ENCODE measurements around the gene PTGFR. TPM values are rescaled to one million over a fixed set of nuclear protein-coding genes. Genes with fewer than 3 reads are reported as not detected.

The PTGFR gene, protein sequence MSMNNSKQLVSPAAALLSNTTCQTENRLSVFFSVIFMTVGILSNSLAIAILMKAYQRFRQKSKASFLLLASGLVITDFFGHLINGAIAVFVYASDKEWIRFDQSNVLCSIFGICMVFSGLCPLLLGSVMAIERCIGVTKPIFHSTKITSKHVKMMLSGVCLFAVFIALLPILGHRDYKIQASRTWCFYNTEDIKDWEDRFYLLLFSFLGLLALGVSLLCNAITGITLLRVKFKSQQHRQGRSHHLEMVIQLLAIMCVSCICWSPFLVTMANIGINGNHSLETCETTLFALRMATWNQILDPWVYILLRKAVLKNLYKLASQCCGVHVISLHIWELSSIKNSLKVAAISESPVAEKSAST
- total RNA-seq (not detected), polyA plus RNA-seq (not detected)

DNA sequence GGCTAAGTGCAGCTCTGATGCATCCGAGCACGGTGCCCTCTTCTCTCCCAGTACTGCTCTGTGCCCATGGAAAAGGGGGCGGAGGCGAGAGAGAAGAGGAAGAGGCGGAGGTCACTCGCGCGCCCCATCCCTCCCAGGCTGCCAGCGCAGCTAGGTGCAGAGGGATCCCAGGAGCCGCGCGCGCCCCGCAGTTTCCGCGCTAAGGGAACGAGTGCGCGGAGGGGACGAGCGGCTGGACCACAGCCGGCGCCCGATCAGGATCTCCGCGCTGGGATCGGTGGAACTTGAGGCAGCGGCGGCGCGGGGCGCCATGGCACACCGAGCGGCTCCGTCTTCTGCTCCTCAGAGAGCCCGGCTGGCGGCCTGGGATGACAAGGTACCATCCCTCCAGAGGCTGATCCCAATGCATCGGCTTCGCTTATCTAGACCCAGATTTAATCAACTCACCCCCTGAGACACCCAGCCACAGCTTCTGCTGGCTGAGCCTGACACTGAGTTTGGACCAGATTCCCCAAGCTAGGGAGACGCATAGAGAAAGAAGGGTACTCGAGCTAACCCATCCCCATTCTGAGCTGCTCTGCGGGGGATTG lies at the start of gene PTGFR:
TSS of gene PTGFR (plus strand) at position 114 of the 590 bp plus-strand sequence. CDS start 1,770 bp downstream, outside the sequence.
- H3K27me3 ChIP-seq (ENCODE audit: insufficient read depth, low read length): no peaks in the 10 kb centered on the region
- intact Hi-C loops (cut with micrococcal nuclease): no loop called here
- peak within 1 kb of the TSS in 2 of 8 donors; percentile 28 to 46 for H3K4me3 Mint-ChIP-seq
- no peaks in the 10 kb centered on the region for H3K4me1 ChIP-seq (ENCODE audit: insufficient read depth, low read length)
- H3K4me3 ChIP-seq (ENCODE audit: low read length in 2 of 2): no peak within 1 kb of the TSS
- no peaks in the 10 kb centered on the region for H3K9me3 ChIP-seq (ENCODE audit: control insufficient read depth in 1 of 2, low read length in 2 of 2)
- H3K36me3 Mint-ChIP-seq: no peaks in the 10 kb centered on the region
- peaks cover 0 to 11% (median 3%) of the 10 kb centered on the region in 8 donors for H3K9me3 Mint-ChIP-seq
- peaks cover 0 to 4% (median 2%) of the 10 kb centered on the region in 4 donors for H3K4me1 Mint-ChIP-seq
- CTCF ChIA-PET (ENCODE audit: partially characterized antibody): no interaction called here
- no peaks in the 10 kb centered on the region for H3K36me3 ChIP-seq (ENCODE audit: insufficient read depth, low read length)
- H3K27ac ChIP-seq (ENCODE audit: low read depth, low read length): no peak within 1 kb of the TSS
- DNase-seq: no peak
- H3K27me3 Mint-ChIP-seq: peaks cover 16 to 21% of the 10 kb centered on the region in 2 donors
- POLR2A ChIA-PET (ENCODE audit: partially characterized antibody): no interaction called here
- no peak within 1 kb of the TSS for H3K27ac Mint-ChIP-seq

DNA sequence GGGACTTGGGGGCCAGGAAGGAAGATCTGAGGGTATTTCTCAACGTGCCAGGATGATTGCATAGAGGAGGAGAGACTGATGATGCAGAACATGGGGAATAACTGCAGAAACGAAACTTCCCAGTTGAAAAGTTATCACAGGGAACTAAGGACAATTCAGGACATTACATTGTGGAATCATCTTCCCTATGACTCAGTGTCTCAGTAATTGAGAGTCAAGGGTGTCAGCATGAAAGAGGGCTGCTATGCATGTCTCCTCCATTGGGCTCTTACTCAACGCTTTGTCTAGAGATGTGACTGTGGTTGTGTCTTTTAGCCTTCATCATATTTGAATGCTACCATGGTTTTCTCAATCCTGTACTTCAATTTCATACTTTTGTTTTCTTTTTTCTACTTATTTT lies 48.9 kb upstream of the PTGFR start:
- Histone ChIP-seq H3K36me3 (ENCODE audit: insufficient read depth, low read length) (no peaks in the 10 kb centered on the region), H3K4me1 (ENCODE audit: insufficient read depth, low read length) (no peaks in the 10 kb centered on the region), H3K27me3 (ENCODE audit: insufficient read depth, low read length) (no peaks in the 10 kb centered on the region), H3K27ac (ENCODE audit: low read depth, low read length) (no peak overlapping the region), H3K4me3 (ENCODE audit: low read length in 2 of 2) (no peak overlapping the region), H3K9me3 (ENCODE audit: control insufficient read depth in 1 of 2, low read length in 2 of 2) (no peaks in the 10 kb centered on the region)
- no peaks in the 10 kb centered on the region for H3K36me3 Mint-ChIP-seq
- H3K27ac Mint-ChIP-seq: no peak overlapping the region
- intact Hi-C loops (cut with micrococcal nuclease): no loop called here
- H3K4me3 Mint-ChIP-seq: no peak overlapping the region
- no peak for DNase-seq
- no peaks in the 10 kb centered on the region for H3K4me1 Mint-ChIP-seq
- ChIA-PET CTCF (ENCODE audit: partially characterized antibody) (no interaction called here), POLR2A (ENCODE audit: partially characterized antibody) (no interaction called here)
- H3K27me3 Mint-ChIP-seq: peaks cover 0 to 3% of the 10 kb centered on the region in 2 donors
- H3K9me3 Mint-ChIP-seq: peaks cover 0 to 5% (median 0%) of the 10 kb centered on the region in 8 donors

DNA sequence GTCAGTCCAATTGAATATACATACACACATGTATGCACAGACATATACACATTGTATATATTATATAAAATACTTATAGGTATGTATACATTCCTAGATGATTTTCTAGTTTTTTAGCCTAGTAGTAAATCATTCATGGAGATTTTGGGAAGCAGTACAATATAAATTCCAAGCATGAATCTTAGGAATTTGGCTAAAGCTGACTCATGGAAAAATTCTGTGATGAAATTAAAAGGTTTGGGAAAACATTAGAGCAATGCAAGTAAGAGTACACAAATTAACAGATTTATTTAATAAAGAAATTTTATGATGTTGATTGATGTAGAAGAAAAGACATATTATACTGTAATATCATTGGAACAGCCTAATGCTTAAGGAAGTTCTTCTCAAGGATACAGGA lies 43.7 kb upstream of the PTGFR start:
- CTCF ChIA-PET (ENCODE audit: partially characterized antibody): no interaction called here
- H3K9me3 Mint-ChIP-seq: peaks cover 0 to 2% (median 0%) of the 10 kb centered on the region in 8 donors
- no peak overlapping the region for H3K4me3 Mint-ChIP-seq
- H3K4me1 ChIP-seq (ENCODE audit: insufficient read depth, low read length): no peaks in the 10 kb centered on the region
- POLR2A ChIA-PET (ENCODE audit: partially characterized antibody): no interaction called here
- H3K9me3 ChIP-seq (ENCODE audit: control insufficient read depth in 1 of 2, low read length in 2 of 2): no peaks in the 10 kb centered on the region
- H3K36me3 ChIP-seq (ENCODE audit: insufficient read depth, low read length): no peaks in the 10 kb centered on the region
- intact Hi-C loops (cut with micrococcal nuclease): no loop called here
- H3K27me3 ChIP-seq (ENCODE audit: insufficient read depth, low read length): no peaks in the 10 kb centered on the region
- DNase-seq: no peak
- no peak overlapping the region for H3K4me3 ChIP-seq (ENCODE audit: low read length in 2 of 2)
- H3K36me3 Mint-ChIP-seq: no peaks in the 10 kb centered on the region
- no peak overlapping the region for H3K27ac ChIP-seq (ENCODE audit: low read depth, low read length)
- no peaks in the 10 kb centered on the region for H3K4me1 Mint-ChIP-seq
- no peak overlapping the region for H3K27ac Mint-ChIP-seq
- no peaks in the 10 kb centered on the region for H3K27me3 Mint-ChIP-seq

DNA sequence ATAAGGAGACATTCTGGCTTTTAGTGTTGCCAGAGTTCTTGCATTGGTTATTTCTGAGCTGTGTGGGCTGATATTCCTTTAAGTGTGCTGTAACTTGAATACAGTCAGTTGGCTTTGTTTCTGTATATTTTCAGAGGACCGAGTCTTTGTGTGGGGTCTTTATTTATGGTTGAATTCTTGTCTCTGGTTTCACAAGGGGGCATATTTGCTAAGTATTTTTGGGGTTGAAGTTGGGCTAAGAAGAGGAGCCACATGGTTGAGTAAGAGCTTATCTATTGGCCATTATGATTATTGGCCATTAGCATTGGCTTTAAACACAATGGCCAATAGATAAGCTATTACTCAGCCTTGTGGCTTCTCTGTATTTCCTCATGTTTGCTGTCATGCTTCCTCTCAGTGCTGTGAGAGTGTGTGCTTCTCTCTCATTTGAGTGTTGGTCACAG lies 26.3 kb upstream of the PTGFR start:
- intact Hi-C loops (cut with micrococcal nuclease): no loop called here
- Mint-ChIP-seq H3K4me1 (no peaks in the 10 kb centered on the region), H3K27me3 (peaks cover 0 to 5% of the 10 kb centered on the region in 2 donors), H3K27ac (no peak overlapping the region), H3K36me3 (no peaks in the 10 kb centered on the region), H3K9me3 (peaks cover 3 to 39% (median 23%) of the 10 kb centered on the region in 8 donors), H3K4me3 (no peak overlapping the region)
- POLR2A ChIA-PET (ENCODE audit: partially characterized antibody): no interaction called here
- CTCF ChIA-PET (ENCODE audit: partially characterized antibody): no interaction called here
- no peak overlapping the region for H3K27ac ChIP-seq (ENCODE audit: low read depth, low read length)
- no peaks in the 10 kb centered on the region for H3K27me3 ChIP-seq (ENCODE audit: insufficient read depth, low read length)
- H3K4me3 ChIP-seq (ENCODE audit: low read length in 2 of 2): no peak overlapping the region
- H3K9me3 ChIP-seq (ENCODE audit: control insufficient read depth in 1 of 2, low read length in 2 of 2): no peaks in the 10 kb centered on the region
- DNase-seq: no peak
- H3K4me1 ChIP-seq (ENCODE audit: insufficient read depth, low read length): no peaks in the 10 kb centered on the region
- no peaks in the 10 kb centered on the region for H3K36me3 ChIP-seq (ENCODE audit: insufficient read depth, low read length)

DNA sequence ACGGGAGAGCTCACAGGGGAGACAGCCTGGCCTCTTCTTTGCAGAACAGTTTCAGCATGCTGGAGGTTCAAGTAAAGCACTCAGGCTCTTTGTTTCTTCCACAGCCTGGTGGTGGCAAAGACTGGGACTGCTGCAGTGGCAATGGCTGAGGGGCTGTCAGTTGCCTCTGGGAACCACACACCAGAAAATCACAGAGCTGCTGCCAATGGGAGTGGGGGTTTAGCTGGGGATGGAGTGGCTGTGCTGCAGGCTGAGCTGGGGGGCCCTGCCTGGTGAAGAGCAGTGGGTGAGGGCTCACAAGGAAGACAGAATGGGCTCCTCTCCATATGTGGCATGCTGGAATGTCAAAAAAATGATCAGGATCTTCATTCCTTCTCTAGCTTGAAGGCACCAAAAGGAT lies 25.6 kb upstream of the PTGFR start:
- peaks cover 0 to 5% of the 10 kb centered on the region in 2 donors for H3K27me3 Mint-ChIP-seq
- no peak overlapping the region for H3K27ac ChIP-seq (ENCODE audit: low read depth, low read length)
- ChIA-PET POLR2A (ENCODE audit: partially characterized antibody) (no interaction called here), CTCF (ENCODE audit: partially characterized antibody) (no interaction called here)
- DNase-seq: no peak
- H3K9me3 Mint-ChIP-seq: peaks cover 3 to 39% (median 21%) of the 10 kb centered on the region in 8 donors
- H3K4me1 ChIP-seq (ENCODE audit: insufficient read depth, low read length): no peaks in the 10 kb centered on the region
- no peak overlapping the region for H3K4me3 Mint-ChIP-seq
- H3K4me3 ChIP-seq (ENCODE audit: low read length in 2 of 2): no peak overlapping the region
- H3K36me3 Mint-ChIP-seq: no peaks in the 10 kb centered on the region
- H3K9me3 ChIP-seq (ENCODE audit: control insufficient read depth in 1 of 2, low read length in 2 of 2): no peaks in the 10 kb centered on the region
- intact Hi-C loops (cut with micrococcal nuclease): no loop called here
- H3K27me3 ChIP-seq (ENCODE audit: insufficient read depth, low read length): no peaks in the 10 kb centered on the region
- no peaks in the 10 kb centered on the region for H3K4me1 Mint-ChIP-seq
- H3K36me3 ChIP-seq (ENCODE audit: insufficient read depth, low read length): no peaks in the 10 kb centered on the region
- no peak overlapping the region for H3K27ac Mint-ChIP-seq

DNA sequence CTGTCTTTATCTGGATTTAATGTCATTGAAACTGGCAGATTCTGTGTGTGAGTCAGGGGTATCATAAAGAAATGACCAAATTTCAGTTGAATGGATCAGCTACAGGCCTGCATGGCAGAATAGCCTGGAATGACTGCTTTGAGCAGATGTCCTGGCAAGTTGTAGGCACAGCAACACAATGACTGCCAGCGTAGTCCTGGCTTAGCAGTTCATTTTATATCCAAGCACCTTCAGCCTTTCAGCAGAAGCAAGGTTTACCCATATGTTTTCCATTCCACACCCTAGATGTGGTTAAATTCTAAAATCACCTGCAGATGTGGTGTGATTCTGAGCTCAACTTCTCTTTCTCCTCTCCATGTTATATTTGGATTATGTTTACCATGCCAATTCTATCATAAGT lies 22.3 kb upstream of the PTGFR start:
- Histone ChIP-seq H3K4me1 (ENCODE audit: insufficient read depth, low read length) (no peaks in the 10 kb centered on the region), H3K27ac (ENCODE audit: low read depth, low read length) (no peak overlapping the region), H3K9me3 (ENCODE audit: control insufficient read depth in 1 of 2, low read length in 2 of 2) (no peaks in the 10 kb centered on the region), H3K27me3 (ENCODE audit: insufficient read depth, low read length) (no peaks in the 10 kb centered on the region), H3K4me3 (ENCODE audit: low read length in 2 of 2) (no peak overlapping the region), H3K36me3 (ENCODE audit: insufficient read depth, low read length) (no peaks in the 10 kb centered on the region)
- ChIA-PET CTCF (ENCODE audit: partially characterized antibody) (no interaction called here), POLR2A (ENCODE audit: partially characterized antibody) (no interaction called here)
- Mint-ChIP-seq H3K36me3 (no peaks in the 10 kb centered on the region), H3K27me3 (peaks cover 0 to 5% of the 10 kb centered on the region in 2 donors), H3K4me1 (no peaks in the 10 kb centered on the region), H3K27ac (no peak overlapping the region), H3K9me3 (peaks cover 0 to 12% (median 3%) of the 10 kb centered on the region in 8 donors), H3K4me3 (no peak overlapping the region)
- intact Hi-C loops (cut with micrococcal nuclease): no loop called here
- DNase-seq: no peak

DNA sequence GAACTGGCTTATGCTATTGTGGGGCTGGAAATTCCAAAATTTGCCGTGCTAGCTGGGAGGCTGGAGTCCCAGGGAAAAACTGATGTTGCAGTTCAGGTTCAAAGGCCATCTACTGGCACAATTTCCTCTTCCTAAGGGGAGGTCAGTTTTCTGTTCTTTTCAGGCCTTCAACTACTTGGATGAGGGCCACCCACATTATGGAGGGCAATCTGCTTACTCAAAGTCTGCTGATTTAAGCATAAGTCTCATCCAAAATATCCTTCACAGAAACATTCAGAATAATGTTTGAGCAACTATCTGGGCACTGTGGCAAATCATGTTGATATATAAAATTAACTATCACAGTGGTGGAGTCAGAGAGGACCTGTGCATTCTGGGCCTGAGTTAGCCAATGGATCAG lies 21.2 kb upstream of the PTGFR start:
- ChIA-PET CTCF (ENCODE audit: partially characterized antibody) (no interaction called here), POLR2A (ENCODE audit: partially characterized antibody) (no interaction called here)
- Histone ChIP-seq H3K27ac (ENCODE audit: low read depth, low read length) (no peak overlapping the region), H3K4me1 (ENCODE audit: insufficient read depth, low read length) (no peaks in the 10 kb centered on the region), H3K4me3 (ENCODE audit: low read length in 2 of 2) (no peak overlapping the region), H3K9me3 (ENCODE audit: control insufficient read depth in 1 of 2, low read length in 2 of 2) (no peaks in the 10 kb centered on the region), H3K27me3 (ENCODE audit: insufficient read depth, low read length) (no peaks in the 10 kb centered on the region), H3K36me3 (ENCODE audit: insufficient read depth, low read length) (no peaks in the 10 kb centered on the region)
- H3K27ac Mint-ChIP-seq: no peak overlapping the region
- no peaks in the 10 kb centered on the region for H3K36me3 Mint-ChIP-seq
- H3K4me1 Mint-ChIP-seq: no peaks in the 10 kb centered on the region
- intact Hi-C loops (cut with micrococcal nuclease): no loop called here
- no peak for DNase-seq
- no peak overlapping the region for H3K4me3 Mint-ChIP-seq
- H3K27me3 Mint-ChIP-seq: peaks cover 0 to 3% of the 10 kb centered on the region in 2 donors
- H3K9me3 Mint-ChIP-seq: peaks cover 0 to 4% (median under 1%) of the 10 kb centered on the region in 8 donors
